HAP-1 (cell line): ENCODE data around the gene CALY.
A peak's percentile ranks its signal among the peaks of the same experiment; 100 is the strongest.

Experiments used
- DNase-seq, 2 experiments: peaks; one replicate each; pipeline ENCODE4 v3.0.0-alpha.2; 2016 to 2020; ENCODE audit warnings: low spot score in 2 of 2
- H3K27me3 ChIP-seq: fragments of 250-450 bp; sonication (Bioruptor Pico); 2 replicates; pipeline ENCODE4 v1.5.1; 2020; ENCODE audit warnings: low read depth, mild to moderate bottlenecking, moderate library complexity
- H3K36me3 ChIP-seq: fragments of 250-450 bp; sonication (Bioruptor Pico); replicated peaks from 2 replicates; pipeline ENCODE4 v1.5.1; 2020; ENCODE audit warnings: mild to moderate bottlenecking
- H3K4me1 ChIP-seq: fragments of 250-450 bp; sonication (Bioruptor Pico); 2 replicates; pipeline ENCODE4 v1.5.1; 2020; ENCODE audit warnings: mild to moderate bottlenecking
- H3K4me3 ChIP-seq: fragments of 250-450 bp; sonication (Bioruptor Pico); 2 replicates; pipeline ENCODE4 v1.5.1; 2020; ENCODE audit warnings: mild to moderate bottlenecking, moderate library complexity
- H3K9me3 ChIP-seq: fragments of 250-450 bp; sonication (Bioruptor Pico); 2 replicates; pipeline ENCODE4 v1.5.1; 2020; ENCODE audit warnings: mild to moderate bottlenecking, moderate library complexity
- in situ Hi-C: fragments of 300-500 bp; cut with MboI; formaldehyde crosslinking; loops from 3 replicates; pipeline ENCODE4 v1.14.3; 2020; ENCODE audit warnings: low sequenced_read_pairs, inconsistent platforms, mixed read lengths

The CALY gene

DNA sequence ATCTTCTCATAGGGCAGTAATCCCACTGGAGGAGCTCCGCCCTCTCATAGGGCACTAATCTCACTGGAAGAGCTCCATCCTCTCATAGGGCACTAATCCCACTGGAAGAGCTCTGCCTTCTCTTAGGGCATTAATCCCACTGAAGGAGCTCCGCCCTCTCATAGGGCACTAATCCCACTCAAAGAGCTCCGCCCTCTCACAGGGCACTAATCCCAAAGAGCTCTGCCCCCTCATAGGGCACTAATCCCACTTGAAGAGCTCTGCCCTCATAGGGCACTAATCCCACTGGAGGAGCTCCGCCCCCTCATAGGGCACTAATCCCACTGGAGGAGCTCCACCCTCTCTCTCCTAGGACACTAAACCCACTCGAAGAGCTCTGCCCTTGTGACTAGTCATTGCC lies 24.5 kb upstream of the CALY start:
- no peaks in the 10 kb centered on the region for H3K27me3 ChIP-seq
- H3K9me3 ChIP-seq = no peaks in the 10 kb centered on the region
- peaks cover 6% of the 10 kb centered on the region for H3K4me1 ChIP-seq
- H3K4me3 ChIP-seq = no peak overlapping the region
- in situ Hi-C loops = no loop called here
- DNase-seq = peak in 1 of 2 experiments; percentile 32
- peaks cover 45% of the 10 kb centered on the region for H3K36me3 ChIP-seq

DNA sequence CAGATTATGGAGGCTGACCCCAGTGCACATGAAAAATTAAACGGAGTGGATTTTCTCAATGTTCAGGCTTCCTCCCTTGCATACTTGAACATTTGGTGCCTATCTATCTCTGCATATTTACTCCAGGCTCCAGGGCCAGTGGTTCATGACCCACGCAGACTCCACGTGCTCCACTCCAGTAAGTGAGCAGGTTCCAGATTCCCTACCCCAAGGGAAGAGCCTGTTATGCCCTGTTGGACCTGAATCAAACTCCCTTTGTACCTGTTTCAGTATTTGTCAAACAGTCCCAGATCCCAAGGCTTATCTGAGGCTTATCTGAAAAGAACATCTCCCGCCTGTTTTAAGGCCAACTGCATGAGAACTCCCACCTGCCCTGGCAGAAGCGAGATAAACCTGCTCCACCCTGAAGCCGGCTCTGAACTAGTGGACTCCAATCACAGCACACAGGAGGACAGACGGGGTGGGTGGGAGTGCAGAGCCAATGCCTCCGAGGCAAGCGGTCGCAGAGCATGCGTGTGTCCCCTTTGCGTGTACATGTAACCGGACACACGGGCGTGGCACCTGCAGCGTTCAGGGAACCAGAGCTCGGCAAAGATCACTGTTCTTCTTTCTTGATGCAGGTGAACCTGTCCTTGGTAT lies 23.4 kb upstream of the CALY start:
- Histone ChIP-seq H3K9me3 (no peaks in the 10 kb centered on the region), H3K36me3 (peaks cover 43% of the 10 kb centered on the region), H3K4me3 (no peak overlapping the region), H3K27me3 (no peaks in the 10 kb centered on the region), H3K4me1 (peaks cover 7% of the 10 kb centered on the region)
- DNase-seq = no peak
- in situ Hi-C loops = no loop called here

DNA sequence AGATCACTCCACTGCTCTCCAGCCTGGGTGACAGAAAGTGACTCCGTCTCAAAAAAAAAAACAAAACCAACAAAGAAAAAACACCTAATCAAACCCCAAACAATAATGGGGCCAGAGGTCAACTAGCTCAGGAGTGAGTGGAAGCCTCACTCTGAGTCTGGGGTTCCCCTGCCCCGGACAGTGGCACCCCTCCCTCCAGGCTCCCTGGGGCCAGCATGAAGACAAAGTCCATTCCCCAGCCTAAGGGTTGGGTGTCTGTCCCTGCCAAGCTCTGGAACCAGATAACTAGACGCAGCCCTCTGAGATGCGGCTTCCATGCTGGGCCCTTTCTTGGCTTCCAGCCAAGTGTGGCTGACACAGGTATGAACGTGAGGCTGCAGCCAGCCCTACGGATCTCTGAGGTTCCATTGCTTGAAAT lies 22.9 kb upstream of the CALY start:
- Histone ChIP-seq H3K9me3 (no peaks in the 10 kb centered on the region), H3K4me1 (peaks cover 7% of the 10 kb centered on the region), H3K27me3 (no peaks in the 10 kb centered on the region), H3K36me3 (peaks cover 37% of the 10 kb centered on the region), H3K4me3 (no peak overlapping the region)
- no peak for DNase-seq
- in situ Hi-C loops = no loop called here

DNA sequence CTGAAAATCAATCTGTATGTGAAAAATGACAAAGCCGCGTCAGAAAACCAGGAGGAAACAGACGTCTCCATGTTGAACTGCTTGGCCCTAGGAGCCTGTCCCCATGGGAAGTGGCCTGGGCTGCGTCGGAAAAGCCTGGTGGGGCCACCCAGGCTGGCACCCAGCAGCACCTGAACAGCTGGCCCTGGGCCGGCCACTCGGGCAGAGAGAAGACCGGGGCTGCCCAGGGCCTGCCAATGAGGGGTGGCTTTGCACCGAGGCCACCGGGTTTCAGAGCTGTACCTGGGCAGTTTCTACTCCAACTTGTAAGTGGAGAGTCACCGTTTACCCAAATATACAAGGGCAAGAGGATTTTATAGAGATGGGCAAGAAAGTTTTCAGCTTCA lies 22.2 kb upstream of the CALY start:
- Histone ChIP-seq H3K36me3 (peaks cover 31% of the 10 kb centered on the region), H3K27me3 (no peaks in the 10 kb centered on the region), H3K9me3 (no peaks in the 10 kb centered on the region), H3K4me3 (no peak overlapping the region), H3K4me1 (peaks cover 7% of the 10 kb centered on the region)
- DNase-seq = no peak
- in situ Hi-C loops = no loop called here

DNA sequence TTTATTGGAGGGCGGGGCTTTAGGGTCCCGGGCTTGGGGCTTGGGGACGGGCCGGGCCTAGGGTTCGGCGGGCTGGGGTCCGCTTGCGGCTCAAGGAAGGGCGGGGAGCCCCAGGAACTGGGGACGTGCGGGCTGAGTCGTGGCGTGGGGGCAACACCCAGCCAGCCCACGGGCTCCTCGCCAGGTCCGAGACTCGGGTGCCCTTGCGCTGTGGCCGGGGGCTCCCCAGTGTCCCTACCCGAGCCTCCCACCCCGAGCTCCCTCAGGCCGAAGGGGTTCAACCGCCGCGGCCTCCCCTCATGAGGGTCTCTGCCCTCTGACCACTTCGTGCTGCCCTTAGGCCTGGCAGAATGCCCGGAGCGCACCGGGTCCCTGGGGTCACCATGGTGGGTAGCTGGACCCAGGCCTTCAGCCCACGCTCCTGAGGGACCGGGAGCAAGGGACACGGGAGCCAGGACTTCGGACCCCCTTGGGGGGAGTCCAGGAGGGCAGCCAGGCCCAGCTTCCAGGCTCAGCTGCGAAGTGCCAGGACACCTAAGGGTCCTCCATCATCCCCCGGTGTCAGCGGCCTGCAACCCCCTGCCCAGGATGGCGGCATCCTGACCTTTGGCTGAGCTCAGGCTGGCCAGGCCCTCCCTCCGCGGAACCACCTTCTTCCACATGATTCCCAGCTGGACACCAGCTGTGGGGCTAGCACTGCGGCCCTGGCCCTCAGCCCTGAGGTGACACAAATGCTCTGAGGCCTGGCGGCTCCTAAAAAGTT lies 21.6 kb upstream of the CALY start:
- H3K4me1 ChIP-seq = peaks cover 7% of the 10 kb centered on the region
- H3K9me3 ChIP-seq = no peaks in the 10 kb centered on the region
- no peaks in the 10 kb centered on the region for H3K27me3 ChIP-seq
- DNase-seq = no peak
- H3K36me3 ChIP-seq = peaks cover 26% of the 10 kb centered on the region
- in situ Hi-C loops = no loop called here
- H3K4me3 ChIP-seq = no peak overlapping the region

DNA sequence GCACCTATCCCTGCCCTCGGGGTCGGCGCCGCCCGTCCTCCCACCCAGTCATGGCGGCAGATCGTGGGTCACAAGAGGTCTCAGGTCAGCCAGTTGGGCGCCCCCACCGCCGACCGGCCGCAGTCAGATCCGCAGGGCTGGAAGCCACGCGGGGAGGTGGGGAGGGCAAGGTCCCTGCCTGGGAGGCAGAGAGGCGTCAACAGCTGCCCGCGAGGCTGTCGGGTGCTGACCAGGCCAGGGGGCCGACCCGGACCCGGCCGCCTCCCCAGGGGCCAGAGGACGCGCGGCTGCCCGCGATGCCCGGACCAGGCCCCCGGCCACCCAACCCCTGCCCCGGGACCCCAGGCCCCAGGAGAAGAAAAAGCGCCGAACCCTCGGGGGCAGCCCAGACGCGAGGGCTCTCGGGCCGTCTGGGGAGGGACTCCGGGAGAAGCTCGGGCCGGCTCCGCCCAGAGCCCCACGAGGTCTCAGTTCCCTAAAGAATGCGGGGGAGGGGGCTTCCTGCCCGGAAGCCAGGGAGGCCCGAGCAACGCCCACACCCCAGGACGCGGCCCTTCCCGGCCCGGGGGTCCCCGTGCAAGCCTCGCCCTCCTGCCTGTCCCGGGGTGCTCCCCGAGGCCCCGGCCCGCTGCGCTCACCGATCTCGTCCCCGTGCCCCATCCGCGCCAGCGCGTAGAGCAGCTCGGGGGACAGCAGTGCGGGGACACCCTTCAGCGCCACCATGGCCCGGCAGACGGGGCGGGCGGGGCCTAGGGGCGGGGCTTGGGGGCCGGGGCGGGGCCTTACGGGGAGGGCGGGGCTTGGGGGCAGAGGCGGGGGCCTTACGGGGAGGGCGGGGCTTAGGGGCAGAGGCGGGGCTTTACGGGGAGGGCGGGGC lies 20.8 kb upstream of the CALY start, which contains the start of gene FUOM:
Gene FUOM (minus strand): TSS at position 735 of the 877 bp plus-strand sequence. CDS start 12 bp downstream, at position 723.
- DNase-seq = peak; percentile 75 to 88
- H3K9me3 ChIP-seq = no peaks in the 10 kb centered on the region
- peak within 1 kb of the TSS; percentile 72 for H3K4me3 ChIP-seq
- H3K36me3 ChIP-seq = peaks cover 18% of the 10 kb centered on the region
- no peaks in the 10 kb centered on the region for H3K27me3 ChIP-seq
- in situ Hi-C loops = no loop called here
- H3K4me1 ChIP-seq = peaks cover 7% of the 10 kb centered on the region

DNA sequence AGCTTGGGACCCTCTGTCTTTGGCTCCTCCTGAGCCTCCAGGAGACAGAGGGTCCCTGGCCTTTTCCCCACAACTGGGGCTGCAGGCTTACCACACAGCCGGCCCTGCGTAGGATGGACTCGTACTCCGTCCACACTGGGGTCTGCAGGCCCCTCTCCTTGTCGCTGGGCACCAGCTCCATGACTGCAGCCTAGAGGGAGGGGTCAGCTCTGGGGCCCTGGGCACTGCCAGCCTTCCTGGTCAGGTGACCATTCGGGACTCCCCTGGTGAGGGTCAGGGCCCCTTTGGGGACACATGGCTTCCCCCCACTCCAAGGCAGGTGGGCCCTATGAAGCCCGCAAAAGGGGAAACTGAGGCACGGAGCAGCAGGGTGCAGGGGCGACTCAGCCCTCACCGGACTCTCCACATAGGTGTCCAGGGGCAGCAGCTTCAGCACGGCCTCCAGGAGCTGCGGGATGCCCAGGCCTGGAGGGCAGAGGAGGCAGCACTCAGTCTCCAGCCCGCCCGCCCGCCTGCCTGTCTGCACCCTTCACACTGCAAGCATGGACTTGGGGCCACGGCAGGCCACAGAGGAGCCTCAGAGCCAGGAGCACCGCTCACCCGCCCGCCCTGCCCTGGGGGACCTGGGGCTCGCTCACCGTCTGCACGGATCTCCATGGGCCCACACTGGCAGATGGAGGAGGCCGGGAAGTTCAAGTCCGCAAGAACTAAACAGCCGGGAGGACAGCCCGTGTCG lies 20.0 kb upstream of the CALY start:
- H3K27me3 ChIP-seq = no peaks in the 10 kb centered on the region
- H3K4me3 ChIP-seq = peak overlapping the region; percentile 72
- no peaks in the 10 kb centered on the region for H3K9me3 ChIP-seq
- peaks cover 13% of the 10 kb centered on the region for H3K36me3 ChIP-seq
- H3K4me1 ChIP-seq = peaks cover 7% of the 10 kb centered on the region
- in situ Hi-C loops = no loop called here
- no peak for DNase-seq

DNA sequence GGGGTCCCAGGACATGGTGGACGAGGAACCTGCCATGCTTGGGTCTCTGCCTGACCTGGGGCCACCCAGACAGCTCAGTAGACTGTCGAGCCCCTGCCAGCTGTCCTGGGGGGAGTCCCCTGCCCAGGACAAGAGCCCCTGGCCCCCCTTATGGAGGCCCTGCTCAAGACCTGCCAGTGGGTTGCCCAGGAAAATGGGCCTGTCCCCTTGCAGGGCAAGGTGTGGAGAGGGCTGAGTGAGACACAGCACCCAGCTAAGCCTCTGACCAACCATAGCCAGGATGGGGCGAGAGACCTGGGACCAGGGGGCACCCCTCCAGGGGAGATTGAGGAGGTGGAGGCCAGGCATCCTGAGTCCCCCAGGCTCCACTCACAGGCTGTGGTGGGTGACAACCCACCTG lies 19.3 kb upstream of the CALY start:
- peaks cover 7% of the 10 kb centered on the region for H3K4me1 ChIP-seq
- H3K4me3 ChIP-seq = no peak overlapping the region; the same call in 1 of the 2 replicates
- in situ Hi-C loops = no loop called here
- no peaks in the 10 kb centered on the region for H3K9me3 ChIP-seq
- no peak for DNase-seq
- H3K36me3 ChIP-seq = peaks cover 13% of the 10 kb centered on the region
- no peaks in the 10 kb centered on the region for H3K27me3 ChIP-seq

DNA sequence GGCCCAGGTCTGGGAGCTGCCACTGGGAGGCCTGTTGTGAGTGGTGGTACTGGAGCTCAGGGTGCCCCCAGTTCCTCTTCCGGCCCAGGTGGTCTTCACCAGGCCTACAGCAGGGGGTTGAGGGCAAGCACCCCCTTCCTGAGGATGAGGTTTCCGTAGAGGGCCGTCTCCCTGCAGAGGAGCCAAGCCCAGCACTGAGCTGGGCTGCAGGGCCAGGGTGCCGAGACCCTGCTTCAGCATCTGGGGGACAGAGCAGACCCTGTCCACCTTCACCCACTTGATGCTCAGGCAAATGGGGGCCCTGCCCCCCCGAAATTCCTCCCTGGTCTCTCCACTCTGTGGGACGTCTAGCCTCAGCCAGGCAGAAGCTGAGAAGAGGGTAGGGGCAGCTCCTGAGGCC lies 18.6 kb upstream of the CALY start:
- Histone ChIP-seq H3K27me3 (no peaks in the 10 kb centered on the region), H3K36me3 (peaks cover 13% of the 10 kb centered on the region)
- in situ Hi-C loops = no loop called here

DNA sequence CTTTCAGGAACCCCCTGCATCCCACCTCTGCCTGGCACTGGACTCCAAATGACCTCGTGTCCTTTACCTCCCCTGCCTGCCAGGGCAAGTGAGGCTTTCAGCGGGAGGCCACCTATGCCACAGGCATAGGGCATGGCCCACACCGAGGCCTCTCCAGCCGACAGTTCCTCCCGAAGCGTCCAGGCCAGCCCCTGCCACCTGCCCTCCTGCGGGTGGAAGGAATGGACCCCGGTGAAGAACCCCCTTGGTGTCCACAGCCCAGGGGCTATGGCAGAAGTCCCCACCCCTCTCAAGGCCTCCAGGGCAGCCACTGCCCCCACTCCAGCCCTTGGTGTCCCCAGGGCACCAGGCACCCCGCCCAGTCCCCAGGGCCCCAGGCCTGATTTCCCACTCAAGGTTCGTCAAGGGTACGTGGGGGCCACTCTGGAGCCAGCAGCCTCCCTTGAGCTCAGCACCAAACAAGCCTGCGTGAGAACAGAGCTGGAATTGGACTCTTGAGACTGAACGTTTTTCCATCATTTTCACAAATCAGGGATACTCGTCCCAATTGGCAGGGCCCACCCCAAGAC lies 18.1 kb upstream of the CALY start:
- H3K4me1 ChIP-seq = peaks cover 7% of the 10 kb centered on the region
- H3K4me3 ChIP-seq = no peak overlapping the region
- DNase-seq = no peak
- peaks cover 13% of the 10 kb centered on the region for H3K36me3 ChIP-seq
- no peaks in the 10 kb centered on the region for H3K27me3 ChIP-seq
- H3K9me3 ChIP-seq = no peaks in the 10 kb centered on the region
- in situ Hi-C loops = no loop called here

More for the DNA sequence above, 18.6 kb upstream of the CALY start:
- peaks cover 7% of the 10 kb centered on the region for H3K4me1 ChIP-seq
- no peaks in the 10 kb centered on the region for H3K9me3 ChIP-seq
- DNase-seq = no peak
- H3K4me3 ChIP-seq = no peak overlapping the region

DNA sequence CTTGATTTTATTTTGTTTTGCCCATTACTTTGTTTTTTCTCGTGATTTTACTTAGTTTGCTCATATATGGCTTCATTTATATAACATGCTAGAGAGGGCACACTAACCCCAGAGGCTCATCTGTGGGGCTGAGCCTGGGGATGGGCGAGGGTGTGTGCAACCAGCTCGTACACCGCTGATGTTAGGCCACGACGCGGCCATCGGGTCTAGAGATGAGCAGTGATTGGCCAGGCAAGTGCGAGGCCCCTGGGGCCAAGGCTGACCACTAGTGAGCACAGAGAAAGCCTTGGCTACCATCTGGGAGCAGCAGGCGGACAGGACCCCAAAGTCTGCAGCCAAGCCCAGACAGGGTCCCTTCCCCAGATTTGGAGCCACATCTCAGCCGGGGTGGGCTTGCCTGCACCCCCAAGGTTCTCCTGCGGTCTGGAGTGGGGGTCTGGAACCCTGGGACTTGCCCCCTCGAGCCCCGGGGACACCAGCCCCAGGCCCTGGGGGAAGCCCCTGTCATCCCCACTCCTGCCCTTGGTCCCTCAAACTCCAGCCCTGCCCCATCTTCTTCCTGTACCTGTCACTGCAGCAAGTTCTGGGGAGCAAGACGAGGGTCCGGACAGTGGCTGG lies 17.4 kb upstream of the CALY start:
- Histone ChIP-seq H3K4me3 (no peak overlapping the region), H3K9me3 (no peaks in the 10 kb centered on the region), H3K4me1 (peaks cover 7% of the 10 kb centered on the region), H3K27me3 (no peaks in the 10 kb centered on the region), H3K36me3 (peaks cover 13% of the 10 kb centered on the region)
- in situ Hi-C loops = no loop called here
- DNase-seq = no peak

DNA sequence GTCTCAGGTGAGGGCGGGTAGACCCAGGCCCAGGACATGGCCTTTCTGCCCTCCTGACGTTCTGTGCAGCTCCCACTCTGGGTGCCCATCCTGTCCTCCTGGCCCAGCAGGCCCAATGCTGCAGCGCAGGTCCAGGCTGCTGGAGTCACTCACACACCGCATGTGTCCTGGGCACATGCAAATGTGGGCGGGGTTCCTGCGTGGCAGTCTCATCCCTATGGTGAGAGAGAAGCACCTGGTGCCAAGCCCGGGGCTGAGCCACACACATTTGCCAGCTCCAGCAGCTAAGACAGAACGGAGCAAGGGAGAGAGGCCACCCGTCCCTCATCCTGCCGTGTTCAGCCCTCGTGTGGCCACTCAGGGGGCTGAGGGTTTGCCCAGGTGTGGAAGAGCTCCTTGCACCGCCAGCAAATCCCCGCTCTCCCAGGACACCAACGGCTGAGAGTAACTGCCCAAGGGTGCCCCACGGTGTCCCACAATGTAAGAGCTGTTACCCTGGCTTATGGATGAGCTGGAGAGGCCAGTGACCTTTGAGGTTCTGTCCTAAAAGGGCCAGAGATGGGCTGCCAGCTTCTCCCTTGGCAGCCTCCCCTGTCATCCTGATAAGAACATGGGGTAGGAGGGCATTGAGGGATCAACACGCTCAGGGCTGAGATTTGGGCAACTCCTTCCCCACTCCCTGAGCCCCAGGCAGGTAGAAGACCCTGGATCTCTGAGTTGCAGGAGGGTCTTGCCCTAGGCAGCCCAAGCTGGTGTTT lies 16.7 kb upstream of the CALY start:
- Histone ChIP-seq H3K4me3 (no peak overlapping the region), H3K36me3 (peaks cover 13% of the 10 kb centered on the region), H3K4me1 (peaks cover 7% of the 10 kb centered on the region), H3K27me3 (no peaks in the 10 kb centered on the region), H3K9me3 (no peaks in the 10 kb centered on the region)
- in situ Hi-C loops = no loop called here
- DNase-seq = no peak
